Occipital lobe (tissue), 2 donors: ENCODE measurements around the gene MKRN2. TPM values are rescaled to one million over a fixed set of nuclear protein-coding genes. Genes with fewer than 3 reads are reported as not detected.
"Not testable (repeated sequence)": the region's sequence is repeated elsewhere in the genome, so short reads cannot be mapped to it uniquely, and the experiment has no call there.

Source experiments
- DNase-seq: peaks from one replicate; lab custom pipeline; 2025; lab: John Stamatoyannopoulos, UW
- total RNA-seq: library from RNA; depleted of rRNA; stranded (reverse); fragments of >200 nt; gene quantifications from one replicate; pipeline ENCODE4 v1.2.3, GENCODE V29; 2014

MKRN2 gene, protein sequence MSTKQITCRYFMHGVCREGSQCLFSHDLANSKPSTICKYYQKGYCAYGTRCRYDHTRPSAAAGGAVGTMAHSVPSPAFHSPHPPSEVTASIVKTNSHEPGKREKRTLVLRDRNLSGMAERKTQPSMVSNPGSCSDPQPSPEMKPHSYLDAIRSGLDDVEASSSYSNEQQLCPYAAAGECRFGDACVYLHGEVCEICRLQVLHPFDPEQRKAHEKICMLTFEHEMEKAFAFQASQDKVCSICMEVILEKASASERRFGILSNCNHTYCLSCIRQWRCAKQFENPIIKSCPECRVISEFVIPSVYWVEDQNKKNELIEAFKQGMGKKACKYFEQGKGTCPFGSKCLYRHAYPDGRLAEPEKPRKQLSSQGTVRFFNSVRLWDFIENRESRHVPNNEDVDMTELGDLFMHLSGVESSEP
- total RNA-seq = 33.8 TPM

DNA sequence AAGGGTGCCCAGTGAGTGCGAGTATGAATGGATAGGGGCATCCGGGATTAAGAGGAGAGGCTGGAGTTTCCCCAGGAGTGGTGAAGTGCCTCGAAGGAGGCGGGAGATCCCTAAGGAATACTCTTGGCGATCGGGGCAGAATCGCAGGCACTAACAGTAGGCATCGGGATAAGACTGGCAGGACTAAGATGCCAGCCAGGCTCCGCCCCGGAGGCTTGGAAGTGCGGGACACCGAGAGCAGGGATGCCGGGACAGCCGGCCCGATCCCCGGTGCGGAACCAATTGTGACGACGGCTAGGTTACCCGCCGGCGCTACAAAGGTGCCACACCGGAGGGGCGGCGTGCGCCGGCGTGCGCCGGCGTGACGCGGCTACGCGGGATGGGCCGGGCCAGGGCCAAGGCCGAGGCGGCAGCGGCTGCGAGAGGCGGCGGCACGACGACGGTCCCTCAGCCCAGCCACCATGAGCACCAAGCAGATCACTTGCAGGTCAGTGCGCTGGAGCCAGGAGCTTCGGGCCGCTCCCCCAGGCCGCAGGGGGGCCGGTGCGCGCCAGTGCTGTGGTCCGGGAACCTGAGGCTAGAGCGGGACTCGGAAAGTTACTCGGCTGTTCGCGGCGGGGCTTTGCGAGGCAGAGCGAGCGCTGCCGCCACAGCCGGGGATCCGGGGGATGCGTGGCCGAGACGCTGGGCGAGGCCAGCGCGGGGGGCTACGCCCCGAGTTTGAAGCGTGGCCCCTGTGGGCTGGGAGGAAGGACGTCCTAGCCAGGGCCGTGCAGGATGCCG, at the start of gene MKRN2:
TSS of gene MKRN2 (plus strand) at position 398 of the 783 bp plus-strand sequence. CDS start at position 462, 64 bp downstream.
- DNase-seq = peak; percentile 89

DNA sequence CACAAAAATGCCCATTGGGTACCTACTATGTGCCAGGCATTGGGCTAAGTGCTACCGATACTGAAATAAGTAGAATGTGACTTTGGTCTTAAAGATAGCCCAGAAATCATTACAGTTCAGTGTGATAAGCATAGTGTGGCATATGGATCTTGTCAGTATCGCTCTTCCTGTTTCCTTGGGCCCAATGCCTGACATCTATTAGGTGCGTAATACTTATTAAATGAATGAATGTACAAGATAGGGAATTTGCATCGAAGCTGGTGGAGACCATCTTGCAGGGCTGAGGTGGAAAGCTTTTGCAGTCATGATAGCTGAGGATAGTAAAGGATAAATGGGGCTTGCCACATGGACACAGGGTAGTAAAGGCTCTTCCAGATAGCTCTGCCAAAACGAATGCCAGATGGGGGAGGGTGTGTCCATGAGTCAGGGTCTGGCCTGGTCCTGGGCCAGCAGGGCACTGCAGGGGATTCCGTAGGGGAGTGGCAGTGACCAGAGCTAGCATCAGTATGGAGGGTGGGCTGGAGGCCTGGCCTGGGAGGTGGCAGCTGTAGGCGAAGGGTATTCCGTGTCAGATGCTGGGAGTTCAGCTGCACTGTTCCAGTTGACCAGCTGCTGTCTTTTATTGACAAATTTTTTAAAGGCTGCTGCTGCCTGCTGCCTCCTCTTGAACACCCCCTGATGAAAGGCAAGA, 49.2 kb upstream of the MKRN2 start:
- no peak for DNase-seq

DNA sequence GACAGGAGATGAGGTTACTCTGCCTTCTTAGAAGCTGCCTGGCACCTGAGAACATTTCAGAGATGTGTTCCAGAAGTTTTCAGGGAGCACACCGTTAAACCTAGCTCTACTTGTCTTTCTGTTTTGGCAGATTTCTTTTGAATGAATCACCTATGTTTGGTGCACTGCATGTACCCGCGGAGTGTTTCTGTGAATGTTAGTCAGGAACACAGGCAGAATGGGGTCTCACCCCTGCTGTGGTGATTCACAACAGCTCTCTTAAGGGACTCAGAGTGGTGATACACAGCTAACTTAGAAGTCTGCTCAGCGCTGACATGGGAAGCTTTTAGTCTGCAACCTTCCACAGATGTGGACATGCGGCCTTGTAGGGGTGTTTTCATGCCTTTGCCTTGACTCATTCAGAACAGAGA, 48.6 kb upstream of the MKRN2 start:
- DNase-seq = no peak

DNA sequence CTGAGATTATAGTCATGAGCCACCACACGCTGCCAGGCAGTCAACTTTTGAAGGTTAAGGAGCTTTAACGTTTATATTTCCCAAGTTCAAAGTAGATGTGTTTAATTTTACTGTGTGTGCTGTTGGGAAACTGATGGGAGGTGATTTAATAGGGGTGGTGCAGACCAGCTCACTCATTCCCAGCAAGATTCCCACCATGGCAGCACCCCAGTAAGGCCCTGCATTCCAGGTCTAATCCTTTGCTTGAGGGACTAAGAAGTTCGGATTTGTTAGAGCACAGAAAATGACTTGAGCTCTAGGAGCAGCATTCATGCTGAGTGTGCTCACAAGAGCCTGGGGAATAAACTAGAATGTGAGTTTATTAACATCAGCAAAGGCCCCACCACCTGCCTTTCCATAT, 47.4 kb upstream of the MKRN2 start:
- no peak for DNase-seq

DNA sequence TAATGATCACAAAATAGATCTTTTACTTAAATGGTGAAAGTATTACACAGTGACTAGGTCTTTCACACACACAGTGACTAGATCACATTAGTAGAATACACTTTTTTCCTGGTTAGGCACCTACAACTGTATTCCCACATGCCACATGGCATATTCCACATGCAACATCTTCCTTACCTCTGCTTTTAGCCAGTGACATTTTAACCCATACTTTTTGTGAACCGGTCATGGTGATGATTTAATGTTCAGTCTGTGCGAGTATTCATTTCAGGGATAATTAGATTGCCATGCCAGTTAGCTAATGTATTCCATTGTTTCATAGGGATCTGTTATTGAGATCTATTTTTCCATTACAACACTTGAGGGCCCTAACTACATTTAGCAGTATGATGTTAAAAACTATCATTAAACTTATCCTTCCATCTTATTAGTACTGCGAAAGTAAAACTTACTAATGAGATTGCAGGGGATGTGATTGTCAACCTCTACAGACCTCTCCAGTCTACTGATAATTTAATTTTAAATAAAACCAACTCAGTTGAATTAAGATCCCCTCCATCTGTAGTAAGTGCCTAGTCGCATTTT, 44.3 kb upstream of the MKRN2 start:
- no peak for DNase-seq

DNA sequence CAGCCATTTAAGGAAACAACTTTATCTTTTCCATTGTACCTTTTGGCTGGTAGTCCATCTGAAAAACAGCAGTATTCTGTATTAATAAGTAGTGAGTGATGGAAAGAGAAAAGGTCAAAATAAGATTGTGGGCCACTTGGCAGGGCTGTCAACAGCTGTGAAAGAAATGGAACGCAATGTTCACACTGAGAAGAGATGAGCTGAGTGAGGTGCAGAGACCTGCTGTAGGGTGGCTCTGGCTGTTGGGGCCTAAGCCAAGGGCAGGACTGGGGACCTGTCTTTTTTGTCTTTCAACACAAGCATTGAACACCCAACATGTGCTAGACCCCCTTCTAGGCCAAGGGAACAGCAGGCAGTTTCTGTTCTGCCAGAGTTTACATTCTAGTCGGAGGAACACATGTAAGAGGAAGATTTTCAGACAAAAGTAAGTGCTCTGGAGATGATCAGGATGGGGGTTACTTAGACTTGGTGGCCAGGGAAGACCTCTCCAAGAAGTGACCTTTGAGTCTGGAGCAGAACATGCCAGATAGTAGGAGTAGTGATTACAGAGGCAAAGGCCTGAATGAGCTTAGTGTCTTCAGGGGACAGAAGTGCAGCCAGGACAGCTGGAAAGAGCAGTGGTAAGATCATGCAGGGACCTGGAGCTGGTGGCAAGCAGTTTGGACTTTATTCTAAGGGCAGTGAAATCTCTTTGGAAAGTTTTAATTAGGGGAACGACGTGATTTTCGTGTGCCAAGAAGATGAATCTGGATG, 43.0 kb upstream of the MKRN2 start:
- no peak for DNase-seq

DNA sequence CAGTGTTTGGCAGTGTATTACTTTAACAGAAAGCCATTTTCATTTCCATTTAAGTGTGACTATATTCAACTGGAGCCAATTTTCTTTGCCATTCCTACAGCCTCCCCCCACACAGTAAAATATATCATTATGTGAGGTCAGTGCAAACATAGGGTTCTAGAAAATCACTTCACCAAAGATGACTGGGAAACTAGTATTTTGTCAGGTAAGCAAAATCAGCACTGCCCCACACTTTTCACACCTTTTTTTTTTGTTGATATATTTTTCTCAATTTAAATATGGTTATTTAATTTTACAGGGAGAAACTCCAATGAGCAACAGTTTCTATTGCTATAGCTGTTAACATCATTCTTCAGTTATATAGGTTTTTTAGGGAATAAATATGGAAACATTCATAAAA, 41.3 kb upstream of the MKRN2 start:
- no peak for DNase-seq

DNA sequence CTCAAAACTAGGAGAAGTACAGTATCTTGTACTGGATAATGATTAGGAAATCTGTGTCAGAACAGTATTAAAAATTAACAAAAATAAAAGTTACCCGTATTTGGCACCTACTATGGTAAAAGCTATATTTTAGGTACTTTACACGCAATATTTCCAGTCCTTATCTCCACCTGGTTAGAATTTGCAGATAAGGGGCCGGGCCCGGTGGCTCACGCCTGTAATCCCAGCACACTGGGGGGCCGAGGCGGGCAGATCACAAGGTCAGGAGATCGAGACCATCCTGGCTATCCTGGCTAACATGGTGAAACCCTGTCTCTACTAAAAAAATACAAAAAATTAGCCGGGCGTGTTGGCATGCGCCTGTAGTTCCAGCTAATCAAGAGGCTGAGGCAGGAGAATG, 40.0 kb upstream of the MKRN2 start:
- DNase-seq = no peak

DNA sequence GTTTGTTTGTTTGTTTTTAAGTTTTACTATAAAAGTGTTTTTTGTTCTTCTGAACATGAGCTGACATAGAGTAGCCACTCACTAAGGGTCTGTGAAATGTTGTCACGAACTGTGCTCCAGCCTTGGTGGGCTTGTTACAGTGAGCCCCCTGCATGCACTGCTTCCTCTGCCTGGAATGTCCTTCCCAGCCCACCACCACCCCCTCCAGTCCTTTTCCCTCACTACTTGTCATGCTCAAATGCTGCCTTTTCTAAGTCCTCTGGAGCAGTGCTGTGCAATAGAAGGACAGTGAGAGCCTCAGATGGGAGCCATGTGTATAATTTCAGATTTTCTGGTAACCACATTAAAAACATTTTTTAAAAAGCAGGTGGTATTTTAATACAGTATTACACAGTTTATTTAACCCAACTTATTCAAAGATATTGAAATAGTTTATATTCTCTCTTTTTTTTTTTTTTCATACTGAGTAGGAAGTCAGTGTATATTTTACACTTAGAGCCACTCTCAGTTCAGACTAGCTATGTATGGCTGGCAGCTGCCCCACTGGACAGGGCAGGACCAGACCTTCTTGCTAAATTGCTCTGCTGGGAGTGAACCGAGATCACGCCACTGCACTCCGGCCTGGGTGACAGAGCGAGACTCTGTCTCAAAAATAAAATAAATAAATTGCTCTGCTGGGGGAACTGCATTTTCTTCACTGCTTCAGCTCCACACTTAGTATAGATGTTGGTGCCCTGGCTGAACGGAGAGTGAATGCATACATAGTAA, 38.4 kb upstream of the MKRN2 start:
- no peak for DNase-seq

DNA sequence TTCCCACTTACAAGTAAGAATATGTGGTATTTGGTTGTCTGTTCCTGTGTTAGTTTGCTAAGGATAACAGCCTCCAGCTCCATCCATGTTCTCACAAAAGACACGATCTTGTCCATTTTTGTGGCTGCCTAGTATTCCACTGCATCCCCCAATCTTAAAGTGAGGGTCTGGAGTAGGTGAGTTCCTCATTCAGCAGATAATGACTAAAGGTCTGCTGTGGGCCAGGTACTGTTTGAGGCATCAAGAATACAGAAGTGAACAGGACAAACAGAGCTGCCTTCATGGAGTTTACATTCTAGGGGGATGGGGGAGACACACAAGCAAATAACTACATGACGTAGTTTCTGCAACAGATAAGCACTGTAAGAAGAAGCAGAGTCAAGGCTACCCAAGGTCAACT, 35.9 kb upstream of the MKRN2 start:
- no peak for DNase-seq

DNA sequence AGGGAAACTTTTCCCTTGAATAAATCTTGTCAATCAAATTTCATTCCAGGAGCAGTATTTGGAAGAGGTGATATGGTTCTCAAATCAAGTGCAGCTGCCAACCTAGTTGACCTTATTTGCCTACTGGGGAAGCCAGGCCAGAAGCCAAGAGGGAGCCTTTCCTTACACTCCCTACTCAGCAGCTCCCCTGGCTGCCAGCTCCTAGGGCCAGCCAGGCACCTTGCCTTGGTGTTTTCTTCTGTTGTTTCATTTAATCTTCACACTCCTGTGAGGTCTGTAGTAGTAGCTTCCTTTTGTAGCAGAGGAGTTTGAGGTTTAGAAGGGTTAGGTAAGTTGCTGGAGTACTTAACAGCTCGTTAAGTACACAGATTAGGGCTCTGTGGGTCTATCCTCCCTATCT, 34.2 kb upstream of the MKRN2 start:
- DNase-seq = no peak

DNA sequence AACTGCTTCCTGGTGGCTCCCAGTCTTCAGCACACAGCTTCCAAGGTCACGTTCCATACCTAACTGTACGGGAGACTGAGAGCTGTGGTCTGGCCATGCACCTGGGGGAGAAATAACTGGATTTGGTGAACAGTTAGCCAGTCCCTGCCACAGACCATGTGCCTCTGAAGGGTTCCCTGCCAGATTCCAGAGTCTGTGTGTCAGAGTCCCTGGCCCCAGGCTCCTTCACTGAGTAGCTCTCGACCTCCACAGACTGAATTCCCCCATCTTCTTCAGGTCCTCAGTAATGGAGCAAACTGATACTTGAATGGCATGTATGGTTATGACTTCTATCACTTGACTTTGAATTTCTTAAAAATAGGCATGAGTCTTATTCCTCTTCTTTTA, 29.1 kb upstream of the MKRN2 start:
- no peak for DNase-seq

DNA sequence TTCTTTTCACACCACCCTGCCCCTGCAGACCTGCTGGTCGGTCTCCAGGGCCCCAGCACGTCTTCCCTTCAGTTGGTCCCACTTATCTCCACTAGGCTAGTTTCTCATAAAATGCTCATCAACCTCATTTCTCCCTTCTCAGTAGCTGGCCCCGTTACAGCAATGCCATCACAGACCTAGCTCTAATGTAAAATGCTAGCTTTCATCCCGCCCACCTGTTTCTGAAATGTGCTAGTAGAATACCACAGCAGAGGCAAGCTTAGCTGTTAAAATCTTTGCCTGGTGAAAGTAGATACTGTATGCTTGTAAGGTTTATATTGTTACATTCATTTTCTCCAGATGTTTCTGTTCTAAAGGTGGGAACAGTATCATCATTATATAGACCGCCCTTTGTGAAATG, 24.7 kb upstream of the MKRN2 start:
- peak; percentile 13 for DNase-seq

DNA sequence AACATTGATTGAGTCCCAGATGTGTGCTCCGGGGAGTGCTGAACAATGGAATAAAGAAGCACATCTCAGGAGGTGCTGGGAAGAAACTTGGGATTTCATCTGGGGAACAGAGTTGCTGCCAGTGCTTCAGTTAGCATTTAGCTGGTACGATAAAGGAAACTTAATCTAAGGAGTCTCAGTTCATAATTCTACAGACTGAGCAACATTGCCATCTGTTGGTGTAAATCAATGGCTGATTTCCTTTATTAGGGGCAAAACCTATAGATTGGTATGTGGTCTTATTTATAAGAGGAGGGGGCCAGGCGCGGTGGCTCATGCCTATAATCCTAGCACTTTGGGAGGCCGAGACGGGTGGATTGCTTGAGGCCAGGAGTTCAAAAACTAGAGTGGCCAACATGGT, 20.5 kb upstream of the MKRN2 start:
- no peak for DNase-seq

DNA sequence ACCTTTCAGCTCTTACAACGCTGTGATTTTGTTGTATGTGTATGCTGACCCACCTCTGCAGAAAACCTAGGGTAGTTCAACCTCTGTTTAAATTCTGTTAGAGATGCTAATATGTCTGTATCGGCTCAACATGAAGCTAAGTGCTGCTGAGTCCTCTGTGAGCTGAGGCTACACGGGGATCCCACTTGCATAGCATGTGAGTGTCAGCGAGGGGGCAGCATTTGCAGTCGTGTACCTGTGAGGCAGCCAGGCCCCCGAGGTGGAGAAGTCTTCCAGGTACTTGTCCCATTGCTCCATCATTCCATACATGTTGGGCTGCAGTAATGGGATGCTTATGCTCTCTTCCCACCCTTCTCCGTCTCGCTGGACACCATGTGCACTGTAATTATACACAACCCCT, 15.3 kb upstream of the MKRN2 start:
- no peak for DNase-seq

DNA sequence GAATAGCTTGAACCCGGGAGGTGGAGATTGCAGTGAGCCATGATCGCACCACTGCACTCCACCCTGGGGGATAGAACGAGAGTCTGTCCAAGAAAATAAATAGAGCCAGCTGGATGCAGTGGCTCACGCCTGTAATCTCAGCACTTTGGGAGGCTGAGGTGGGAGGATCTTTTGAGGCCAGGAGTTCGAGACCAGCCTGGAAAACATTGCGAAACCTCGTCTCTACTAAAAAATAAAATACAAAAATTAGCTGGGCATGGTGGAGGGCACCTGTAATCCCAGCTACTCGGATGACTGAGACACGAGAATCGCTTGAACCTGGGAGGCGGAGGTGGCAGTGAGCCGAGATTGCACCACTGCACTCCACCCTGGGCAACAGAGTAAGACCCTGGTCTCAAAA, 13.4 kb upstream of the MKRN2 start:
- not testable (repeated sequence) for DNase-seq

DNA sequence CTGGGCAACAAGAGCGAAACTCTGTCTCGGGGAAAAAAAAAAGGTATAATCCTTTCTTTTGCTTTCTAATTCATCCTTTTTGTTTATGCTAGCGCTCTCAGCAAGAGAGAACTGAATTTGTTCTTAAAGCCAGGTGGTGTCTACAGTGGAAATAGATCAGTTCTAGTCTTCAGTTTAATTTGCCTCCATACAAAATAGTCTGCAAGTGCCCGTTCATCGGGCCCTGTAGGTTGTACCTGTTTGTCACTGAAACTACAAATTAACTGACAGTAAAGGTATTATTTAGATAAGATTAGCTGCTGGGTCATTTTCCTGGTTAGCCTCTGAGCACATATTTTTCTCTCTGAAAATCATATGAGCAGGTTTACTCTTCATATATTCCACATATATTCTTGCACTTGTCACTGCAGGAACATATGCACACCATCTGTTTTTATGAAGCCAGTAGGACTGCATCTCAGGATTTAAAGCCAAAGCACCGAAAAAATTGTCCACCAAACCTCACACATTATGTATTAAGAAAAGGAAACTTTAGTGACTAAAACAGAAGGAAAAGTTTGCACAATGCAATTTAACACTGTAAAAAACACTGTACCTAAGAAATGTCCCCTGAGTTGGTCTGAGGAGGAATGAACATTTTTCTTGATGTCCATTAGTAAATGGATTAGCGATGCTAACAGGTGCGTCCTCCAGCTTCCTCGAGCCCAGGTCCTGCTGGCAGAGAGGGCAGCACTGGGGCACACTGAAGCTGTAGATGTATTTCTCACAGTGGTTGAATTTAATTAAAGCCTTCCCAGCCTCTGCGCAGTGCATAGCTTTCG, 12.0 kb upstream of the MKRN2 start:
- DNase-seq = no peak

DNA sequence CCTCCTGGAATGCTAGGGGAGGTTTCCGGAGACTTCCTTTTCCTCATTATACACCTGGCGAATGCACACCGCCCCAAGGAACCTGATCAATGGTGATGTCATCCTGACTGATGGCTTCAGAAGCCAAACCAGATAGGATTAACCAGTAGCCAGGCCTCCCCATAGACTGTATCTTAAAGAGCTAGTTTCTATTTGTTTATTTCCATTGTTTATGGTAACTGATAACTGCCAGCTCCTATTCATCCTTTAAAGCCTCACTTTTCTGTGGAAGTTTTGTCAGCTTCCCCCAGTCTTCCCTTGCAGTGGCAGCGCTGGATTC, 11.5 kb upstream of the MKRN2 start, which contains the start of gene MKRN2OS:
TSS of gene MKRN2OS (minus strand) at position 27 of the 319 bp plus-strand sequence. CDS start 35 bp downstream, outside the sequence.
- DNase-seq = no peak

DNA sequence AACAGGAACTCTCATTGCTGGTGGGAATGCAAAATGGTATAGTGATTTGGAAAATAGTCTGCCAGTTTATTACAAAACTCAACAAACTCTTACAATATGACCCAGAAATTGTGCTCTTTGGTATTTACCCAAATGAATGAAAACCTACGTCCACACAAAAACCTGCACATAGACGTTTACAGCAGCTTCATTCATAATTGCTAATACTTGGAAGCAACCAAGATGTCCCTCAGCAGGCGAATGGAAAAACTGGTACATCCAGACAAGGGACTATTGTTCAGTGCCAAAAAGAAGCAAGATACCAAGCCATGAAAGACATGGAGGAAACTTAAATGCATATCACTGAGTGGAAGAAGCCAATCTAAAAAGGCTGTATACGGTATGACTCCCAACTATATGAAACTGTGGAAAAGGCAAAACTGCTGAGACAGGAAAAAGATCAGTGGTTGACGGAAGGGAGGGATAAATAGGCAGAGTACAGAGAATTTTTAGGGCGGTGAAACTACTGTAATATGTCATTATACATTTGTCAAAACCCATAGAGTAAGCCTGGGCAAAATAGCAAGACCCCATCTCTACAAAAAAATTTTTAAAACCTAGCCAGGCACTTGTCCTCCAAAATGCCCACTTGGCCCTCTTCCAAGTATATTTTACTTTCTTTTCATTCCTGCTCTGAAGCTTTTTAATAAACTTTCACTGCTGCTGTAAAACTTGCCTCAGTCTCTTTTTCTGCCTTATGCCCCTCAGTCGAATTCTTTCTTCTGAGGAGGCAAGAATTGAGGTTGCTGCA, 6.7 kb upstream of the MKRN2 start:
- DNase-seq = no peak
